CD4-positive, alpha-beta T cell (primary cell): Measurements from ENCODE around the gene RHOBTB3. TPM values are rescaled to one million over a fixed set of nuclear protein-coding genes. Genes with fewer than 3 reads are reported as not detected.
"Not testable (repeated sequence)": the region's sequence is repeated elsewhere in the genome, so short reads cannot be mapped to it uniquely, and the experiment has no call there.

Source experiments
- ATAC-seq: fragments of 200-7000 bp; cut with Tn5 transposase; one replicate; pipeline ENCODE4 v1.10.0; 2022; ENCODE audit warnings: mild to moderate bottlenecking; ENCODE audit not compliant: poor library complexity
- CTCF ChIA-PET: fragments of 350-600 bp; sonication (Branson Sonifier 250); formaldehyde crosslinking; loops from one replicate; lab custom pipeline; 2021; ENCODE audit warnings: antibody characterized with exemption, inconsistent platforms; lab: Charles Lee
- POLR2A ChIA-PET: fragments of 350-600 bp; sonication (Branson Sonifier 250); formaldehyde crosslinking; loops from one replicate; lab custom pipeline; 2021; ENCODE audit warnings: antibody characterized with exemption, inconsistent platforms; lab: Charles Lee
- DNase-seq, 14 experiments: peaks; one replicate each; pipeline ENCODE4 v3.0.0-alpha.2; 2013 to 2020; ENCODE audit warnings: mixed read lengths in 2 of 14
- H3K27ac ChIP-seq, 2 donors: one replicate each; pipeline versions ENCODE4 v1.5.1 to v1.7.0; 2013; ENCODE audit warnings: low read length in 2 of 2, low read depth in 1 of 2, mild to moderate bottlenecking in 1 of 2
- H3K27me3 ChIP-seq, 2 experiments: 1 replicate in 1 of 2; 2 replicates in 1 of 2; pipeline versions ENCODE4 v1.6.1 to v1.7.0; 2013; ENCODE audit warnings: low read length in 2 of 2, control low read depth in 1 of 2, mild to moderate bottlenecking in 1 of 2, moderate library complexity in 1 of 2; ENCODE audit not compliant: insufficient read depth in 2 of 2, control insufficient read depth in 1 of 2
- H3K36me3 ChIP-seq: one replicate; pipeline ENCODE4 v1.6.1; 2013; ENCODE audit warnings: low read length, control low read depth; ENCODE audit not compliant: insufficient read depth
- H3K4me1 ChIP-seq: one replicate; pipeline ENCODE4 v1.6.1; 2013; ENCODE audit warnings: low read length, control low read depth; ENCODE audit not compliant: insufficient read depth
- H3K4me3 ChIP-seq: one replicate; pipeline ENCODE4 v1.5.1; 2013; ENCODE audit warnings: mild to moderate bottlenecking, low read length, moderate library complexity
- H3K9me3 ChIP-seq, 2 experiments: 1 replicate in 1 of 2; 2 replicates in 1 of 2; pipeline versions ENCODE4 v1.6.1 to v1.7.0; 2013; ENCODE audit warnings: low read length in 2 of 2, mild to moderate bottlenecking in 2 of 2, control low read depth in 1 of 2, moderate library complexity in 1 of 2; ENCODE audit not compliant: control insufficient read depth in 1 of 2, insufficient read depth in 1 of 2
- H3K27ac Mint-ChIP-seq: one replicate; pipeline ENCODE4 v1.8.0; 2020; ENCODE audit warnings: mixed read lengths
- H3K27me3 Mint-ChIP-seq: one replicate; pipeline ENCODE4 v1.8.0; 2021; ENCODE audit warnings: mixed read lengths
- H3K36me3 Mint-ChIP-seq: one replicate; pipeline ENCODE4 v1.8.0; 2021; ENCODE audit warnings: low read depth, mixed read lengths
- H3K4me1 Mint-ChIP-seq: one replicate; pipeline ENCODE4 v1.8.0; 2021; ENCODE audit warnings: low read depth, mixed read lengths
- H3K4me3 Mint-ChIP-seq: one replicate; pipeline ENCODE4 v1.8.0; 2020; ENCODE audit warnings: mild to moderate bottlenecking, mixed read lengths
- H3K9me3 Mint-ChIP-seq: one replicate; pipeline ENCODE4 v1.8.0; 2020; ENCODE audit warnings: mixed read lengths
- intact Hi-C, 2 experiments: fragments of 100-400 bp; cut with DNase I in 1 of 2; cut with micrococcal nuclease in 1 of 2; formaldehyde crosslinking; loops; one replicate each; pipeline versions ENCODE4 v1.15.1 to v1.9.0; 2023 to 2025; cut with DNase I, micrococcal nuclease
- total RNA-seq, 174 experiments: library from RNA in 2 of 174; stranded (reverse) in 2 of 174; gene quantifications; one replicate each; pipeline ENCODE4 v1.2.3 and lab custom pipeline; 2021 to 2026
- TF ChIP-seq, protein P1 (sequence below): fragments of 200-600 bp; IDR thresholded peaks from one replicate; pipeline ENCODE4 v1.8.0; 2022; ENCODE audit warnings: antibody characterized with exemption, mild to moderate bottlenecking

Gene RHOBTB3
- total RNA-seq, 2 experiments from 2014 or later = 3.8 to 4.3 TPM

DNA sequence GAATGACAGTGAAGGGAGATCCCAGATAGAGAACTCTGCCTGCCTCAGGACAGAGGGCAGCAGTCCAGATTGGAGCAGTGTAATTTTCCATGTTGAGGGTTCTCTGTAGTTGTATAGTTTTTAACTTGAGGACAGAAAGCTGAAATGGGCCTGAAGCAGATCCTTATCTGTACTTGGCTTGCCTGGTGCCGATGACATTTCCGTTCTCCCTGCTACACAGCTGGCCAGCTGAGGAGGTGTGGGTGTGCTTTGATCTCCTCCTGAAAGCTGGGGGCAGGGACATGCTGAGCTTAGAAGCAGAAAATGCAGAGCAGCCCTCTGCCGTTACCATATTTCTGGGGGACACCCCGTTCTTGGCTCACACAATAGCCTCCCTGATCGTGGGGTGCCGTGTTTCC, 80.9 kb downstream of the RHOBTB3 start:
- Mint-ChIP-seq H3K4me3 (peak overlapping the region; percentile 27), H3K27ac (peak overlapping the region; percentile 76), H3K9me3 (no peaks in the 10 kb centered on the region), H3K4me1 (peaks cover 94% of the 10 kb centered on the region), H3K36me3 (peaks cover 52% of the 10 kb centered on the region), H3K27me3 (no peaks in the 10 kb centered on the region)
- H3K27me3 ChIP-seq = no peaks in the 10 kb centered on the region
- no peaks in the 10 kb centered on the region for H3K9me3 ChIP-seq
- H3K4me1 ChIP-seq = peaks cover 85% of the 10 kb centered on the region
- CTCF ChIA-PET = interaction anchor here (0.9 to 1.9 kb wide), 3 partner anchors 11 to 41 kb away, joined by 3 to 7 read pairs (median 4); no protein-coding TSS in a partner anchor
- H3K4me3 ChIP-seq = no peak overlapping the region
- TF ChIP-seq, protein P1, sequence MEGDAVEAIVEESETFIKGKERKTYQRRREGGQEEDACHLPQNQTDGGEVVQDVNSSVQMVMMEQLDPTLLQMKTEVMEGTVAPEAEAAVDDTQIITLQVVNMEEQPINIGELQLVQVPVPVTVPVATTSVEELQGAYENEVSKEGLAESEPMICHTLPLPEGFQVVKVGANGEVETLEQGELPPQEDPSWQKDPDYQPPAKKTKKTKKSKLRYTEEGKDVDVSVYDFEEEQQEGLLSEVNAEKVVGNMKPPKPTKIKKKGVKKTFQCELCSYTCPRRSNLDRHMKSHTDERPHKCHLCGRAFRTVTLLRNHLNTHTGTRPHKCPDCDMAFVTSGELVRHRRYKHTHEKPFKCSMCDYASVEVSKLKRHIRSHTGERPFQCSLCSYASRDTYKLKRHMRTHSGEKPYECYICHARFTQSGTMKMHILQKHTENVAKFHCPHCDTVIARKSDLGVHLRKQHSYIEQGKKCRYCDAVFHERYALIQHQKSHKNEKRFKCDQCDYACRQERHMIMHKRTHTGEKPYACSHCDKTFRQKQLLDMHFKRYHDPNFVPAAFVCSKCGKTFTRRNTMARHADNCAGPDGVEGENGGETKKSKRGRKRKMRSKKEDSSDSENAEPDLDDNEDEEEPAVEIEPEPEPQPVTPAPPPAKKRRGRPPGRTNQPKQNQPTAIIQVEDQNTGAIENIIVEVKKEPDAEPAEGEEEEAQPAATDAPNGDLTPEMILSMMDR = no peak
- ATAC-seq (no peak), DNase-seq (peak in 5 of 14 experiments; percentile 26 to 63 (median 41))
- H3K36me3 ChIP-seq = peaks cover 46% of the 10 kb centered on the region
- H3K27ac ChIP-seq = peak overlapping the region; percentile 3 to 23
- POLR2A ChIA-PET = interaction anchor here (2.0 kb wide), 2 partner anchors 10 to 24 kb away, joined by 6 to 17 read pairs; partner anchors contain the start of gene GLRX
- intact Hi-C loops = no loop called here

- POLR2A ChIA-PET = interaction anchor here (2.0 kb wide), 2 partner anchors 9 to 23 kb away, joined by 6 to 17 read pairs; partner anchors contain the start of gene GLRX
- Histone ChIP-seq H3K36me3 (peaks cover 51% of the 10 kb centered on the region), H3K4me1 (peaks cover 87% of the 10 kb centered on the region)
- H3K27me3 ChIP-seq, H3K9me3 ChIP-seq, H3K4me3 ChIP-seq, ATAC-seq, H3K27me3 Mint-ChIP-seq, H3K4me3 Mint-ChIP-seq, intact Hi-C loops, H3K9me3 Mint-ChIP-seq, H3K27ac ChIP-seq, DNase-seq: not testable (repeated sequence)
- Mint-ChIP-seq H3K27ac (peak overlapping the region; percentile 76), H3K4me1 (peaks cover 96% of the 10 kb centered on the region), H3K36me3 (peaks cover 55% of the 10 kb centered on the region)
- CTCF ChIA-PET = interaction anchor here (1.9 kb wide), 1 partner anchor 32 kb away, joined by 7 read pairs; no protein-coding TSS in a partner anchor
These were observed 81.9 kb downstream of the RHOBTB3 start for GRCh38 chr5:95813035-95813434.

- CTCF ChIA-PET = interaction anchor here (2.4 to 8.0 kb wide), 2 partner anchors 19 to 34 kb away, joined by 11 to 51 read pairs; no protein-coding TSS in a partner anchor
- H3K4me3 Mint-ChIP-seq = peak overlapping the region; percentile 16
- H3K27ac ChIP-seq = peak overlapping the region in 1 of 2 donors; percentile 13
These were observed 84.1 kb downstream of the RHOBTB3 start for GRCh38 chr5:95815155-95815729.

More at GRCh38 chr5:95815155-95815729, 84.1 kb downstream of the RHOBTB3 start:
- intact Hi-C loops = no loop called here
- no peaks in the 10 kb centered on the region for H3K27me3 ChIP-seq
- POLR2A ChIA-PET = no interaction called here
- TF ChIP-seq, protein P1 = no peak
- peaks cover 84% of the 10 kb centered on the region for H3K4me1 ChIP-seq
- Mint-ChIP-seq H3K27ac (peak overlapping the region; percentile 83), H3K36me3 (peaks cover 67% of the 10 kb centered on the region), H3K27me3 (no peaks in the 10 kb centered on the region), H3K4me1 (peaks cover 89% of the 10 kb centered on the region), H3K9me3 (no peaks in the 10 kb centered on the region)
- H3K9me3 ChIP-seq = no peaks in the 10 kb centered on the region
- H3K36me3 ChIP-seq = peaks cover 56% of the 10 kb centered on the region
- ATAC-seq (no peak), DNase-seq (no peak)
- H3K4me3 ChIP-seq = no peak overlapping the region
